Glutamatergic neuron (in vitro differentiated cells): ENCODE measurements around the gene CSF3. TPM values are rescaled to one million over a fixed set of nuclear protein-coding genes. Genes with fewer than 3 reads are reported as not detected.

ENCODE experiments used
- DNase-seq: peaks from one replicate; pipeline ENCODE4 v3.0.0; 2022
- H3K27ac Mint-ChIP-seq: one replicate; pipeline ENCODE4 v1.8.0; 2020; ENCODE audit warnings: mild to moderate bottlenecking, mixed read lengths, inconsistent platforms; ENCODE audit not compliant: unreplicated experiment
- H3K27me3 Mint-ChIP-seq: one replicate; pipeline ENCODE4 v1.8.0; 2020; ENCODE audit warnings: mild to moderate bottlenecking, moderate library complexity, mixed read lengths, inconsistent platforms; ENCODE audit not compliant: unreplicated experiment
- H3K36me3 Mint-ChIP-seq: one replicate; pipeline ENCODE4 v1.8.0; 2020; ENCODE audit warnings: mild to moderate bottlenecking, mixed read lengths, inconsistent platforms; ENCODE audit not compliant: unreplicated experiment
- H3K4me1 Mint-ChIP-seq: one replicate; pipeline ENCODE4 v1.8.0; 2020; ENCODE audit warnings: mild to moderate bottlenecking, low read depth, mixed read lengths, inconsistent platforms; ENCODE audit not compliant: unreplicated experiment
- H3K4me3 Mint-ChIP-seq: one replicate; pipeline ENCODE4 v1.8.0; 2020; ENCODE audit warnings: mild to moderate bottlenecking, mixed read lengths, inconsistent platforms; ENCODE audit not compliant: unreplicated experiment
- H3K9me3 Mint-ChIP-seq: one replicate; pipeline ENCODE4 v1.8.0; 2020; ENCODE audit warnings: mild to moderate bottlenecking, moderate library complexity, mixed read lengths, inconsistent platforms; ENCODE audit not compliant: unreplicated experiment
- CTCF ChIP-seq: fragments of 200-600 bp; sonication (generic); IDR thresholded peaks from one replicate; pipeline ENCODE4 v1.5.0; 2021; ENCODE audit not compliant: partially characterized antibody, unreplicated experiment
- total RNA-seq: library from RNA; stranded (reverse); fragmentation: NEBNext Ultra II Directional; extraction: Animal tissue kit (Norgen Biotek cat#: 25700); gene quantifications from one replicate; pipeline ENCODE4 v1.2.1, GENCODE V29; 2021; ENCODE audit not compliant: unreplicated experiment

The CSF3 gene
- total RNA-seq, 1 donor from 2014 or later = not detected

- Mint-ChIP-seq H3K27me3 (no peaks in the 10 kb centered on the region), H3K4me3 (no peak overlapping the region), H3K9me3 (peaks cover 5% of the 10 kb centered on the region), H3K27ac (no peak overlapping the region), H3K4me1 (peaks cover 15% of the 10 kb centered on the region), H3K36me3 (no peaks in the 10 kb centered on the region)
- DNase-seq = no peak
- no peak for TF ChIP-seq CTCF
These were observed 9.7 kb downstream of the CSF3 start for GRCh38 chr17:40024901-40025300.

GRCh38 chr17:40025559-40025958 is 10.3 kb downstream of the CSF3 start:
- no peak overlapping the region for H3K4me3 Mint-ChIP-seq
- no peaks in the 10 kb centered on the region for H3K36me3 Mint-ChIP-seq
- no peak for DNase-seq
- peaks cover 13% of the 10 kb centered on the region for H3K4me1 Mint-ChIP-seq
- peak overlapping the region; percentile 44 for H3K27ac Mint-ChIP-seq
- no peaks in the 10 kb centered on the region for H3K27me3 Mint-ChIP-seq
- no peak for TF ChIP-seq CTCF
- H3K9me3 Mint-ChIP-seq = peaks cover 5% of the 10 kb centered on the region

- TF ChIP-seq CTCF = no peak
- H3K27ac Mint-ChIP-seq = peak overlapping the region; percentile 44
- no peaks in the 10 kb centered on the region for H3K27me3 Mint-ChIP-seq
- peaks cover 1% of the 10 kb centered on the region for H3K9me3 Mint-ChIP-seq
- H3K4me3 Mint-ChIP-seq = no peak overlapping the region
- DNase-seq = no peak
- peaks cover 8% of the 10 kb centered on the region for H3K4me1 Mint-ChIP-seq
- no peaks in the 10 kb centered on the region for H3K36me3 Mint-ChIP-seq
These were observed 11.0 kb downstream of the CSF3 start for GRCh38 chr17:40025991-40026815.

- H3K4me3 Mint-ChIP-seq = no peak overlapping the region
- H3K27ac Mint-ChIP-seq = no peak overlapping the region
- TF ChIP-seq CTCF = peak; percentile 96
- H3K4me1 Mint-ChIP-seq = peaks cover 6% of the 10 kb centered on the region
- no peaks in the 10 kb centered on the region for H3K9me3 Mint-ChIP-seq
- no peaks in the 10 kb centered on the region for H3K27me3 Mint-ChIP-seq
- no peaks in the 10 kb centered on the region for H3K36me3 Mint-ChIP-seq
- DNase-seq = peak; percentile 87
These were observed 11.8 kb downstream of the CSF3 start for GRCh38 chr17:40026816-40027613.

GRCh38 chr17:40027614-40028012 is 12.4 kb downstream of the CSF3 start:
- Mint-ChIP-seq H3K27ac (no peak overlapping the region), H3K9me3 (peaks cover 1% of the 10 kb centered on the region), H3K27me3 (no peaks in the 10 kb centered on the region), H3K4me1 (peaks cover 6% of the 10 kb centered on the region), H3K4me3 (no peak overlapping the region), H3K36me3 (no peaks in the 10 kb centered on the region)
- no peak for TF ChIP-seq CTCF
- no peak for DNase-seq
